ENCODE measurements around the gene TTLL7. TPM values are rescaled to one million over a fixed set of nuclear protein-coding genes. Genes with fewer than 3 reads are reported as not detected.

Gene TTLL7
- total RNA-seq, 2 donors from 2014 or later = 25.7 to 29.0 TPM

- ATAC-seq = no peak
- no peak for TF ChIP-seq POLR2A (IDR thresholded peaks at IDR 0.05)
- TF ChIP-seq CTCF (IDR thresholded peaks at IDR 0.05) = no peak
- WGBS, 2 donors = 77 to 89% methylated on average over 1 of the region's 1 CpG
- no peak for DNase-seq
- Histone ChIP-seq H3K4me1 (peaks cover 29% of the 10 kb centered on the region), H3K27me3 (no peaks in the 10 kb centered on the region), H3K4me3 (no peak overlapping the region), H3K9me3 (no peaks in the 10 kb centered on the region), H3K27ac (no peak overlapping the region), H3K36me3 (replicated peaks in 1 of 2; ENCODE audit: insufficient read depth in 1 of 2, low read depth in 2 of 2) (no peaks in the 10 kb centered on the region)
- intact Hi-C loops (cut with DNase I) = no loop called here
Observed at GRCh38 chr1:83959824-83960498, 39.0 kb downstream of the TTLL7 start.

GRCh38 chr1:83958704-83959103 is 40.2 kb downstream of the TTLL7 start:
- intact Hi-C loops (cut with DNase I) = no loop called here
- no peaks in the 10 kb centered on the region for H3K27me3 ChIP-seq
- DNase-seq (no peak), ATAC-seq (no peak)
- no peak overlapping the region for H3K4me3 ChIP-seq
- TF ChIP-seq POLR2A (IDR thresholded peaks at IDR 0.05) (no peak), CTCF (IDR thresholded peaks at IDR 0.05) (no peak)
- H3K36me3 ChIP-seq (replicated peaks in 1 of 2; ENCODE audit: insufficient read depth in 1 of 2, low read depth in 2 of 2) = no peaks in the 10 kb centered on the region
- H3K4me1 ChIP-seq = peaks cover 22% of the 10 kb centered on the region
- no peaks in the 10 kb centered on the region for H3K9me3 ChIP-seq
- H3K27ac ChIP-seq = no peak overlapping the region

- intact Hi-C loops (cut with DNase I) = no loop called here
- TF ChIP-seq POLR2A (IDR thresholded peaks at IDR 0.05) (no peak), CTCF (IDR thresholded peaks at IDR 0.05) (no peak)
- Histone ChIP-seq H3K27me3 (no peaks in the 10 kb centered on the region), H3K36me3 (replicated peaks in 1 of 2; ENCODE audit: insufficient read depth in 1 of 2, low read depth in 2 of 2) (no peaks in the 10 kb centered on the region), H3K27ac (no peak overlapping the region), H3K9me3 (no peaks in the 10 kb centered on the region), H3K4me3 (no peak overlapping the region), H3K4me1 (no peaks in the 10 kb centered on the region)
- DNase-seq (no peak), ATAC-seq (no peak)
- WGBS, 2 donors = 92% methylated on average over 3 of the region's 3 CpGs
Observed at GRCh38 chr1:83954166-83954823, 44.6 kb downstream of the TTLL7 start.

DNA sequence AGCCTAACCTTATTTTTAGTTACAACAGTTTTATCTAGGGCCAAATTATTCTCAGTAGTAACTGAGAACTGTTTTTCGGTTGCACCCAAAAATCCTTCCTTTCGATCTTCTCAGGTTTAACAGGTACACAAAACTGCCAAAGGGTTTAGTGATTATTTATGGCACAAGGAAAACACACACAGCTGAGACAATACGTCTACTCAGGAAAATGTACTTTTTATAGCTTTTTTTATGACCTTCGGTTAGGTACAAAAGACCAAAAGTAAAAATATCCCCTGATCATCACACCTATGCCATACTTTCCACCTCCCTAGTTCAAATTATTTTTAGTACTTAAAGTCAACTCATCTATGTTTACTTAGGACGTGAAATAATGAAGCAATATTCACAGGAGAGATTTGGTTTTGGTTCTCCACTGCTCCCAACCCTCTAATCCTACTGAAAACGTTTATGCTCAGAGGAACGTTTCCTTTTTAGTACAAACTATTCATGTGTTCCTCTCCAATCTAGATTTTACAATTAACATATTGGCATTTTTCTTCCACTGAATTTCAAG is 48.7 kb downstream of the TTLL7 start:
- TF ChIP-seq CTCF (IDR thresholded peaks at IDR 0.05) = no peak
- TF ChIP-seq POLR2A (IDR thresholded peaks at IDR 0.05) = no peak
- no peak for DNase-seq
- Histone ChIP-seq H3K9me3 (no peaks in the 10 kb centered on the region), H3K36me3 (replicated peaks in 1 of 2; ENCODE audit: insufficient read depth in 1 of 2, low read depth in 2 of 2) (no peaks in the 10 kb centered on the region), H3K27ac (no peak overlapping the region), H3K27me3 (no peaks in the 10 kb centered on the region), H3K4me1 (no peaks in the 10 kb centered on the region), H3K4me3 (no peak overlapping the region)
- ATAC-seq = no peak
- 36 to 52% methylated on average over 7 of the region's 7 CpGs for WGBS, 2 donors
- intact Hi-C loops (cut with DNase I) = no loop called here
